Chondrocyte (in vitro differentiated cells): ENCODE measurements around the gene SMPD2. TPM values are rescaled to one million over a fixed set of nuclear protein-coding genes. Genes with fewer than 3 reads are reported as not detected.

ENCODE experiments used
- DNase-seq: peaks from one replicate; pipeline ENCODE4 v3.0.0; 2021; ENCODE audit warnings: mixed read lengths, low spot score
- H3K27ac Mint-ChIP-seq: one replicate; pipeline ENCODE4 v1.8.0; 2021; ENCODE audit warnings: mild to moderate bottlenecking, moderate library complexity, mixed read lengths; ENCODE audit not compliant: unreplicated experiment
- H3K27me3 Mint-ChIP-seq: 2 replicates; pipeline ENCODE4 v1.8.0; 2021; ENCODE audit warnings: low read depth, mixed read lengths
- H3K36me3 Mint-ChIP-seq: 2 replicates; pipeline ENCODE4 v1.8.0; 2021; ENCODE audit warnings: low read depth, mixed read lengths
- H3K4me1 Mint-ChIP-seq: 2 replicates; pipeline ENCODE4 v1.8.0; 2021; ENCODE audit warnings: low read depth, mild to moderate bottlenecking, mixed read lengths
- H3K4me3 Mint-ChIP-seq: one replicate; pipeline ENCODE4 v1.8.0; 2021; ENCODE audit warnings: mild to moderate bottlenecking, moderate library complexity, mixed read lengths; ENCODE audit not compliant: unreplicated experiment
- H3K9me3 Mint-ChIP-seq: 2 replicates; pipeline ENCODE4 v1.8.0; 2021; ENCODE audit warnings: low read depth, mixed read lengths
- CTCF ChIP-seq: fragments of 200-600 bp; sonication (generic); IDR thresholded peaks from 2 replicates; pipeline ENCODE4 v1.5.0; 2021; ENCODE audit warnings: antibody characterized with exemption, mild to moderate bottlenecking, moderate library complexity
- total RNA-seq: library from RNA; stranded (reverse); gene quantifications from 3 replicates; pipeline ENCODE4 v1.2.1, GENCODE V29; 2021

SMPD2 gene
- total RNA-seq, 1 donor from 2014 or later: 5.6 TPM

DNA sequence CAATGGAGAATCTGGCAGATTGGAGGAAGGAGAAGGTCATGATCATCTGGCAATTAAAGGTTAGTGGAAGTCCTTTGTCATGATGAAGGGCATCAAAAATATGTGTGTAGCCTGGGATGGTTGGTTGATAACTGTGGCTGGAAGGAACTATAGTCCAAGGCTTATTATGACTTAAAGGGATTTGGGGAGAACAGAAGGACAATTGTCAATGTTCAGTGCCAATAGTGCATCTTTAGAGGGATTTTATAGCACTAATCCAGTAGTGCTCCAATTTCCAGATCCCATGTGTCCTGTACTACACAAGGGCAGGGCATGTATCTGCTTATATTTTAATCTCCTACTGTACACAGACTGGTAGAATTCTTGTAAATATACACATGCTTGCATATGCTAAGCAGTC lies 47.5 kb downstream of the SMPD2 start:
- no peak for TF ChIP-seq CTCF
- no peak for DNase-seq
- Mint-ChIP-seq H3K4me3 (no peak overlapping the region), H3K4me1 (peaks cover 3% of the 10 kb centered on the region), H3K36me3 (no peaks in the 10 kb centered on the region), H3K9me3 (no peaks in the 10 kb centered on the region), H3K27ac (no peak overlapping the region), H3K27me3 (peaks cover 8% of the 10 kb centered on the region)

- Mint-ChIP-seq H3K36me3 (no peaks in the 10 kb centered on the region), H3K4me3 (no peak overlapping the region), H3K4me1 (no peaks in the 10 kb centered on the region), H3K27ac (no peak overlapping the region), H3K27me3 (peaks cover 10% of the 10 kb centered on the region), H3K9me3 (no peaks in the 10 kb centered on the region)
- no peak for TF ChIP-seq CTCF
- DNase-seq: no peak
Measured at GRCh38 chr6:109490713-109491112, 50.2 kb downstream of the SMPD2 start.

GRCh38 chr6:109491207-109491938 lies 50.8 kb downstream of the SMPD2 start:
- DNase-seq: no peak
- Mint-ChIP-seq H3K9me3 (no peaks in the 10 kb centered on the region), H3K36me3 (no peaks in the 10 kb centered on the region), H3K27ac (no peak overlapping the region), H3K27me3 (peaks cover 11% of the 10 kb centered on the region), H3K4me3 (no peak overlapping the region), H3K4me1 (no peaks in the 10 kb centered on the region)
- TF ChIP-seq CTCF: no peak

Other genes starting within 250 kb of the SMPD2 start
- gene CD164, start 58.3 kb upstream of the SMPD2 start, total RNA-seq: 240 to 273 TPM (median 259 TPM) in 3 replicates
- gene PPIL6, start 96 bp upstream of the SMPD2 start, total RNA-seq: 2.2 to 2.7 TPM (median 2.5 TPM) in 3 replicates
- gene MICAL1, start 15.0 kb downstream of the SMPD2 start, total RNA-seq: 49.5 to 102 TPM (median 96.9 TPM) in 3 replicates
- gene ZBTB24, start 42.5 kb downstream of the SMPD2 start, total RNA-seq: 6.6 to 8.1 TPM (median 7.1 TPM) in 3 replicates